LNCaP clone FGC (cell line): ENCODE measurements around the gene ATP10B.
"Not testable (repeated sequence)": the region's sequence is repeated elsewhere in the genome, so short reads cannot be mapped to it uniquely, and the experiment has no call there.

Source experiments
- DNase-seq: peaks from one replicate; pipeline ENCODE4 v3.0.0-alpha.2; 2011; ENCODE audit warnings: low read depth
- H3K4me3 ChIP-seq: 2 replicates; pipeline ENCODE4 v1.5.1; 2011; ENCODE audit warnings: mild to moderate bottlenecking, low read depth, low read length, control low read depth
- CTCF ChIP-seq: IDR thresholded peaks from 2 replicates; pipeline ENCODE4 v1.5.1; 2012; ENCODE audit warnings: mild to moderate bottlenecking; ENCODE audit not compliant: control insufficient read depth, insufficient read depth; ENCODE audit errors: extremely low read depth

The ATP10B gene

GRCh38 chr5:160744268-160745101 lies 107.5 kb downstream of the ATP10B start:
- DNase-seq = no peak
- no peak overlapping the region for H3K4me3 ChIP-seq
- TF ChIP-seq CTCF = no peak

- no peak overlapping the region for H3K4me3 ChIP-seq
- no peak for DNase-seq
- TF ChIP-seq CTCF = no peak
Measured at GRCh38 chr5:160743027-160743426, 109.0 kb downstream of the ATP10B start.

GRCh38 chr5:160742446-160742845 lies 109.6 kb downstream of the ATP10B start:
- no peak overlapping the region for H3K4me3 ChIP-seq
- no peak for DNase-seq
- TF ChIP-seq CTCF = no peak

- DNase-seq = no peak
- no peak for TF ChIP-seq CTCF
- no peak overlapping the region for H3K4me3 ChIP-seq
Measured at GRCh38 chr5:160727296-160727997, 124.6 kb downstream of the ATP10B start.

- DNase-seq = no peak
- H3K4me3 ChIP-seq = no peak overlapping the region
- no peak for TF ChIP-seq CTCF
Measured at GRCh38 chr5:160726721-160727120, 125.3 kb downstream of the ATP10B start.

GRCh38 chr5:160720822-160721221 lies 131.2 kb downstream of the ATP10B start:
- no peak overlapping the region for H3K4me3 ChIP-seq
- TF ChIP-seq CTCF = no peak
- peak; percentile 41 for DNase-seq

GRCh38 chr5:160715508-160715907 lies 136.5 kb downstream of the ATP10B start:
- H3K4me3 ChIP-seq, DNase-seq: not testable (repeated sequence)
